Left ventricle myocardium superior (tissue), 1 donor: Measurements from ENCODE around the gene LPAR1. TPM values are rescaled to one million over a fixed set of nuclear protein-coding genes. Genes with fewer than 3 reads are reported as not detected.
"Not testable (repeated sequence)": the region's sequence is repeated elsewhere in the genome, so short reads cannot be mapped to it uniquely, and the experiment has no call there.

Experiments
- ATAC-seq: fragments of 200-7000 bp; cut with Tn5 transposase; one replicate; pipeline ENCODE4 v1.9.1; 2020; ENCODE audit warnings: mild to moderate bottlenecking, moderate library complexity
- DNase-seq: peaks from one replicate; pipeline ENCODE4 v3.0.0-alpha.2; 2020
- intact Hi-C: fragments of 100-400 bp; cut with micrococcal nuclease; formaldehyde crosslinking; loops from one replicate; pipeline ENCODE4 v1.11.0; 2022
- total RNA-seq: library from RNA; stranded (reverse); fragmentation: NEBNext Ultra II Directional; extraction: Animal tissue kit (Norgen Biotek cat#: 25700); gene quantifications from one replicate; pipeline ENCODE4 v1.2.1, GENCODE V29; 2021
- donor health status: DM: no; HTN: yes; CAD: no; lungs with severe emphysema.

LPAR1 gene
- total RNA-seq, 1 donor from 2014 or later, result 9.3 TPM

GRCh38 chr9:110897943-110898342, 140.3 kb downstream of the LPAR1 start:
- intact Hi-C loops, result no loop called here
- peak; percentile 10 for ATAC-seq

GRCh38 chr9:110895147-110895905, 142.9 kb downstream of the LPAR1 start:
- peak; percentile 83 for DNase-seq
- intact Hi-C loops, result no loop called here
- ATAC-seq, result peak; percentile 97

More at GRCh38 chr9:110897943-110898342, 140.3 kb downstream of the LPAR1 start:
- no peak for DNase-seq

- no peak for DNase-seq
- intact Hi-C loops, result no loop called here
- peak; percentile 28 for ATAC-seq
Measured at GRCh38 chr9:110894731-110895130, 143.5 kb downstream of the LPAR1 start.

- intact Hi-C loops, result no loop called here
- ATAC-seq (no peak), DNase-seq (no peak)
Measured at GRCh38 chr9:110892689-110893088, 145.6 kb downstream of the LPAR1 start.

GRCh38 chr9:110891760-110892159, 146.5 kb downstream of the LPAR1 start:
- DNase-seq (no peak), ATAC-seq (no peak)
- intact Hi-C loops, result no loop called here

GRCh38 chr9:110890416-110890815, 147.9 kb downstream of the LPAR1 start:
- no peak for ATAC-seq
- intact Hi-C loops, result no loop called here

GRCh38 chr9:110887276-110887675, 151.0 kb downstream of the LPAR1 start:
- no peak for ATAC-seq
- intact Hi-C loops, result no loop called here

More at GRCh38 chr9:110890416-110890815, 147.9 kb downstream of the LPAR1 start:
- DNase-seq, result no peak

GRCh38 chr9:110886832-110887231, 151.4 kb downstream of the LPAR1 start:
- intact Hi-C loops, result no loop called here
- DNase-seq (no peak), ATAC-seq (no peak)

More at GRCh38 chr9:110887276-110887675, 151.0 kb downstream of the LPAR1 start:
- DNase-seq, result no peak

- ATAC-seq (peak; percentile 67), DNase-seq (no peak)
- intact Hi-C loops, result no loop called here
Measured at GRCh38 chr9:110880189-110880588, 158.1 kb downstream of the LPAR1 start.

GRCh38 chr9:110877374-110877773, 160.9 kb downstream of the LPAR1 start:
- intact Hi-C loops, result no loop called here
- ATAC-seq (no peak), DNase-seq (no peak)

GRCh38 chr9:110876929-110877328, 161.3 kb downstream of the LPAR1 start:
- no peak for ATAC-seq
- intact Hi-C loops, result no loop called here
- no peak for DNase-seq

- ATAC-seq (peak; percentile 71), DNase-seq (peak; percentile 57)
- intact Hi-C loops, result no loop called here
Measured at GRCh38 chr9:110874963-110875674, 163.2 kb downstream of the LPAR1 start.

- ATAC-seq (no peak), DNase-seq (no peak)
- intact Hi-C loops, result no loop called here
Measured at GRCh38 chr9:110872920-110873319, 165.3 kb downstream of the LPAR1 start.

- ATAC-seq (no peak), DNase-seq (no peak)
- intact Hi-C loops, result no loop called here
Measured at GRCh38 chr9:110871736-110872135, 166.5 kb downstream of the LPAR1 start.

GRCh38 chr9:110869931-110870330, 168.3 kb downstream of the LPAR1 start:
- no peak for ATAC-seq
- DNase-seq, result no peak
- intact Hi-C loops, result no loop called here

GRCh38 chr9:110864011-110864410, 174.3 kb downstream of the LPAR1 start:
- ATAC-seq, result no peak
- intact Hi-C loops, result no loop called here
- DNase-seq, result no peak

GRCh38 chr9:110861370-110862110, 176.7 kb downstream of the LPAR1 start:
- DNase-seq, ATAC-seq, intact Hi-C loops: not testable (repeated sequence)

GRCh38 chr9:110856772-110857171, 181.5 kb downstream of the LPAR1 start:
- DNase-seq (no peak), ATAC-seq (no peak)
- intact Hi-C loops, result no loop called here

GRCh38 chr9:110850401-110851135, 187.7 kb downstream of the LPAR1 start:
- ATAC-seq (no peak), DNase-seq (no peak)
- intact Hi-C loops, result no loop called here
